HEK293 (cell line): ENCODE measurements around the gene BBS7.

Source experiments
- CTCF ChIA-PET: fragments of 350-600 bp; formaldehyde crosslinking; extraction: SDS; loops from one replicate; lab custom pipeline; 2021; ENCODE audit warnings: antibody characterized with exemption; lab: Yijun Ruan, JAX
- POLR2A ChIA-PET: fragments of 300-600 bp; formaldehyde crosslinking; extraction: SDS; loops from one replicate; lab custom pipeline; 2020; ENCODE audit warnings: antibody characterized with exemption, inconsistent platforms; lab: Yijun Ruan, JAX
- H3K27ac ChIP-seq: fragments of 200-500 bp; sonication (Bioruptor generic); 2 replicates; pipeline ENCODE4 v1.5.1; 2014; ENCODE audit warnings: low read depth, low read length, control low read depth, inconsistent platforms; ENCODE audit errors: extremely low read depth
- H3K36me3 ChIP-seq, 2 experiments: fragments of 200-500 bp in 1 of 2; sonication (Bioruptor generic) in 1 of 2; 1 replicate in 1 of 2; 2 replicates in 1 of 2; pipeline ENCODE4 v1.5.1; 2014 to 2017; ENCODE audit warnings: inconsistent platforms in 2 of 2, low read length in 2 of 2; ENCODE audit not compliant: control insufficient read depth in 2 of 2, insufficient read depth in 1 of 2
- H3K4me1 ChIP-seq: fragments of 200-500 bp; sonication (Bioruptor generic); 2 replicates; pipeline ENCODE4 v1.5.1; 2014; ENCODE audit warnings: mild to moderate bottlenecking, low read length, inconsistent platforms; ENCODE audit not compliant: control insufficient read depth, insufficient read depth
- H3K4me3 ChIP-seq: 2 replicates; pipeline ENCODE4 v1.5.1; 2011; ENCODE audit warnings: low read depth, mild to moderate bottlenecking, control low read depth, low read length, moderate library complexity
- H3K9me3 ChIP-seq: fragments of 200-500 bp; sonication (Bioruptor generic); 2 replicates; pipeline ENCODE4 v1.5.1; 2014; ENCODE audit warnings: low read depth, low read length, inconsistent platforms; ENCODE audit not compliant: control insufficient read depth, insufficient read depth
- BCL11A ChIP-seq: fragments of 450-650 bp; formaldehyde crosslinking; IDR thresholded peaks from 2 replicates; pipeline ENCODE4 v1.5.1; 2016; ENCODE audit warnings: low read depth, missing biosample characterization, missing genetic modification characterization
- GFI1B ChIP-seq: fragments of 450-650 bp; formaldehyde crosslinking; IDR thresholded peaks from 2 replicates; pipeline ENCODE4 v1.5.1; 2016; ENCODE audit warnings: missing biosample characterization, missing genetic modification characterization
- KLF8 ChIP-seq: fragments of 450-650 bp; formaldehyde crosslinking; IDR thresholded peaks from 2 replicates; pipeline ENCODE4 v1.5.1; 2016; ENCODE audit warnings: missing biosample characterization, missing genetic modification characterization
- PBX3 ChIP-seq: sonication (generic); formaldehyde crosslinking; IDR thresholded peaks from 2 replicates; pipeline ENCODE4 v1.8.1; 2022; ENCODE audit warnings: mild to moderate bottlenecking, moderate library complexity, missing genetic modification reagents
- PRDM10 ChIP-seq: fragments of 450-650 bp; formaldehyde crosslinking; IDR thresholded peaks from 2 replicates; pipeline ENCODE4 v1.5.1; 2016; ENCODE audit warnings: missing biosample characterization, missing genetic modification characterization
- WT1 ChIP-seq: fragments of 450-650 bp; formaldehyde crosslinking; IDR thresholded peaks from 2 replicates; pipeline ENCODE4 v1.5.1; 2016; ENCODE audit warnings: missing biosample characterization, missing genetic modification characterization
- ZFP41 ChIP-seq: fragments of 450-650 bp; formaldehyde crosslinking; IDR thresholded peaks from 2 replicates; pipeline ENCODE4 v1.5.1; 2016; ENCODE audit warnings: missing biosample characterization, missing genetic modification characterization, borderline replicate concordance
- ZNF18 ChIP-seq: fragments of 450-650 bp; formaldehyde crosslinking; IDR thresholded peaks from 2 replicates; pipeline ENCODE4 v1.5.1; 2016; ENCODE audit warnings: missing biosample characterization, missing genetic modification characterization
- ZNF221 ChIP-seq: fragments of 450-650 bp; formaldehyde crosslinking; IDR thresholded peaks from 2 replicates; pipeline ENCODE4 v1.5.1; 2017; ENCODE audit warnings: missing biosample characterization, missing genetic modification characterization, borderline replicate concordance
- ZNF426 ChIP-seq: fragments of 450-650 bp; formaldehyde crosslinking; IDR thresholded peaks from 2 replicates; pipeline ENCODE4 v1.5.1; 2017; ENCODE audit warnings: missing biosample characterization, missing genetic modification characterization, mild to moderate bottlenecking, inconsistent platforms, moderate library complexity
- ZNF580 ChIP-seq: fragments of 450-650 bp; formaldehyde crosslinking; IDR thresholded peaks from 2 replicates; pipeline ENCODE4 v1.5.1; 2016; ENCODE audit warnings: missing biosample characterization, missing genetic modification characterization
- ZNF610 ChIP-seq: fragments of 450-650 bp; formaldehyde crosslinking; IDR thresholded peaks from 2 replicates; pipeline ENCODE4 v1.5.1; 2016; ENCODE audit warnings: missing biosample characterization, missing genetic modification characterization, borderline replicate concordance
- ZNF623 ChIP-seq: fragments of 450-650 bp; formaldehyde crosslinking; IDR thresholded peaks from 2 replicates; pipeline ENCODE4 v1.5.1; 2016; ENCODE audit warnings: missing biosample characterization, missing genetic modification characterization
- ZNF670 ChIP-seq: fragments of 450-650 bp; formaldehyde crosslinking; IDR thresholded peaks from 2 replicates; pipeline ENCODE4 v1.5.1; 2016; ENCODE audit warnings: missing biosample characterization, missing genetic modification characterization, low read depth
- ZNF791 ChIP-seq: fragments of 450-650 bp; formaldehyde crosslinking; IDR thresholded peaks from 2 replicates; pipeline ENCODE4 v1.5.1; 2016; ENCODE audit warnings: missing biosample characterization, missing genetic modification characterization

BBS7 gene

GRCh38 chr4:121898150-121898549, 27.9 kb upstream of the BBS7 start (continued):
- TF ChIP-seq PRDM10 (tag by site-specific recombination) (no peak), ZNF610 (tag by site-specific recombination) (no peak), ZNF791 (tag by site-specific recombination) (no peak), ZNF623 (tag by site-specific recombination) (no peak)
- TF ChIP-seq, all 188 proteins: peak for 0

GRCh38 chr4:121888134-121888533, 17.9 kb upstream of the BBS7 start:
- POLR2A ChIA-PET: no interaction called here
- CTCF ChIA-PET: no interaction called here
- TF ChIP-seq ZNF580 (no peak), ZNF670 (tag by site-specific recombination) (no peak)
- TF ChIP-seq, all 188 proteins: peak for 0
- Histone ChIP-seq H3K4me3 (no peak overlapping the region), H3K27ac (no peak overlapping the region), H3K36me3 (no peaks in the 10 kb centered on the region), H3K9me3 (no peaks in the 10 kb centered on the region), H3K4me1 (no peaks in the 10 kb centered on the region)

- no peaks in the 10 kb centered on the region for H3K4me1 ChIP-seq
- CTCF ChIA-PET: interaction anchor here (0.6 kb wide), 1 partner anchor 1053 kb away, joined by 3 read pairs; no protein-coding TSS in a partner anchor
- H3K4me3 ChIP-seq: no peak overlapping the region
- H3K9me3 ChIP-seq: no peaks in the 10 kb centered on the region
- no peaks in the 10 kb centered on the region for H3K36me3 ChIP-seq
- no peak overlapping the region for H3K27ac ChIP-seq
- POLR2A ChIA-PET: no interaction called here
- no peak for TF ChIP-seq WT1
- TF ChIP-seq ZNF18 (tag by site-specific recombination): no peak
- TF ChIP-seq ZFP41 (tag by site-specific recombination): no peak
- no peak for TF ChIP-seq BCL11A (tag by site-specific recombination)
- no peak for TF ChIP-seq ZNF221 (tag by site-specific recombination)
- TF ChIP-seq KLF8 (tag by site-specific recombination): no peak
- TF ChIP-seq GFI1B (tag by site-specific recombination): no peak
- no peak for TF ChIP-seq ZNF426 (tag by site-specific recombination)
- TF ChIP-seq PBX3 (CRISPR knock-in tag): no peak
These were observed 14.8 kb upstream of the BBS7 start for GRCh38 chr4:121885115-121885514.
